Loucy (cell line): Measurements from ENCODE around the gene TMEM45B.
A peak's percentile ranks its signal among the peaks of the same experiment; 100 is the strongest.
"Not testable (repeated sequence)": the region's sequence is repeated elsewhere in the genome, so short reads cannot be mapped to it uniquely, and the experiment has no call there.

Experiments used
- H2AFZ ChIP-seq: fragments of 200-600 bp; sonication (generic); 2 replicates; pipeline ENCODE4 v1.6.0; 2016; ENCODE audit warnings: antibody characterized with exemption, mild to moderate bottlenecking, low read length, moderate library complexity
- H3F3A ChIP-seq: fragments of 200-600 bp; 2 replicates; pipeline ENCODE4 v1.6.0; 2016; ENCODE audit warnings: antibody characterized with exemption, low read depth, mild to moderate bottlenecking
- H3K27me3 ChIP-seq: fragments of 200-600 bp; sonication (generic); 2 replicates; pipeline ENCODE4 v1.6.1; 2014; ENCODE audit warnings: low read length, mild to moderate bottlenecking; ENCODE audit not compliant: insufficient read depth, poor library complexity, severe bottlenecking
- H3K36me3 ChIP-seq: fragments of 200-600 bp; sonication (generic); 2 replicates; pipeline ENCODE4 v1.6.1; 2016; ENCODE audit warnings: low read length; ENCODE audit not compliant: insufficient read depth
- H3K4me1 ChIP-seq: fragments of 200-600 bp; sonication (generic); 2 replicates; pipeline ENCODE4 v1.5.1; 2014; ENCODE audit warnings: low read length, mild to moderate bottlenecking; ENCODE audit not compliant: insufficient read depth, poor library complexity, severe bottlenecking
- H3K4me2 ChIP-seq: fragments of 200-600 bp; sonication (generic); 2 replicates; pipeline ENCODE4 v1.6.0; 2014; ENCODE audit warnings: antibody characterized with exemption, low read length, low read depth, mild to moderate bottlenecking; ENCODE audit not compliant: poor library complexity, severe bottlenecking
- H3K4me3 ChIP-seq: fragments of 200-600 bp; sonication (generic); 2 replicates; pipeline ENCODE4 v1.5.1; 2014; ENCODE audit warnings: low read length, mild to moderate bottlenecking, mixed read lengths; ENCODE audit not compliant: poor library complexity, severe bottlenecking
- H3K79me2 ChIP-seq: fragments of 200-600 bp; sonication (generic); 2 replicates; pipeline ENCODE4 v1.6.1; 2014; ENCODE audit warnings: low read length; ENCODE audit not compliant: insufficient read depth
- H3K9ac ChIP-seq: fragments of 200-600 bp; sonication (generic); 2 replicates; pipeline ENCODE4 v1.6.0; 2014; ENCODE audit warnings: mild to moderate bottlenecking, low read depth, low read length, moderate library complexity; ENCODE audit not compliant: poor library complexity, severe bottlenecking
- H3K9me2 ChIP-seq: fragments of 200-600 bp; sonication (generic); replicated peaks from 2 replicates; pipeline ENCODE4 v1.6.1; 2016; ENCODE audit warnings: low read depth, low read length, mixed read lengths
- H3K9me3 ChIP-seq: fragments of 200-600 bp; sonication (generic); 2 replicates; pipeline ENCODE4 v1.6.1; 2014; ENCODE audit warnings: mild to moderate bottlenecking, antibody characterized with exemption, low read length, low read depth; ENCODE audit not compliant: insufficient read depth
- H4K20me1 ChIP-seq: fragments of 200-600 bp; sonication (generic); 2 replicates; pipeline ENCODE4 v1.6.0; 2014; ENCODE audit warnings: antibody characterized with exemption, low read length, mild to moderate bottlenecking; ENCODE audit not compliant: insufficient read depth, poor library complexity, severe bottlenecking
- CTCF ChIP-seq: fragments of 200-600 bp; sonication (generic); conservative IDR thresholded peaks from 2 replicates; pipeline ENCODE4 v1.5.1; 2014; ENCODE audit warnings: mild to moderate bottlenecking, antibody characterized with exemption, low read length
- EZH2phosphoT487 ChIP-seq: fragments of 200-600 bp; IDR thresholded peaks from 2 replicates; pipeline ENCODE4 v1.6.1; 2018; ENCODE audit warnings: antibody characterized with exemption, mild to moderate bottlenecking, moderate library complexity, borderline replicate concordance

TMEM45B gene

DNA sequence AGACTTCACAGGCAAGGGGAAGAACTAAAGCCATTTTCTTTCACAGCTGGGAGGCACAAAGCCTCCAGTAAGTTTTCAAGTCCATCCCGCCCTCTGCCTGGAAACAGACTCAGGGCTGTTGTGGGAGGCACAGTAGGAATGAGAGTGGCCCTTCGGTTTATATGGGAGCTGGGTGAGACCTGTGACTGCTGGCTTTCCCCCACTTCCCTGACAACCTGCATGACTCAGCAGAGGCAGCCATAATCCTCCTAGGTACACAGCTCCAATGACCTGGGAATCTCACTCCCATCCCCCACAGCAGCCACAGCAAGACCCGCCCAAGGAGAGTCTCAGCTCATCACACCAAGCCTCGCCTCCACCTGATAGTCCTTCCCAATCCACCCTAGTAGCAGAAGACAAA is 12.1 kb upstream of the TMEM45B start:
- Histone ChIP-seq H3K9ac (no peak overlapping the region), H3K27me3 (no peaks in the 10 kb centered on the region), H2AFZ (no peak overlapping the region), H3K4me2 (no peak overlapping the region), H3K9me2 (no peaks in the 10 kb centered on the region), H3K9me3 (peaks cover 6% of the 10 kb centered on the region; the same call in 1 of the 2 replicates), H3F3A (no peaks in the 10 kb centered on the region), H3K4me1 (no peaks in the 10 kb centered on the region), H3K4me3 (no peak overlapping the region), H3K79me2 (no peaks in the 10 kb centered on the region), H3K36me3 (no peaks in the 10 kb centered on the region), H4K20me1 (no peaks in the 10 kb centered on the region)
- no peak for TF ChIP-seq EZH2phosphoT487
- no peak for TF ChIP-seq CTCF

DNA sequence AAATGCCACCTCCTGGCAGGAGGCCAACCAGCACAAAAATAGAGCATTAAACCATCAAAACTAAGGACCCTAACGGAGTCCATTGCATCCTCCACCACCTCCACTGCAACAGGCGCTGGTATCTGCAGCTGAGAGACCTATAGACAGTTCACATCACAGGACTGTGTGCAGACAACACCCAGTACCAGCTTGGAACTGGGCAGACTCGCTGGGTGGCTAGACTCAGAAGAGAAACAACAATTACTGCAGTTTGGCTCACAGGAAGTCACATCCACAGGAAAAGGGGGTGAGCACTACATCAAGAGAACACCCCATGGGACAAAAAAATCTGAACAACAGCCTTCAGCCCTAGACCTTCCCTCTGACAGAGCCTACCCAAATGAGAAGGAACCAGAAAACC is 11.6 kb upstream of the TMEM45B start:
- H3K9me2 ChIP-seq = no peaks in the 10 kb centered on the region
- H3K4me1 ChIP-seq = no peaks in the 10 kb centered on the region
- H3F3A ChIP-seq = no peaks in the 10 kb centered on the region
- H3K4me3 ChIP-seq = no peak overlapping the region
- H4K20me1 ChIP-seq = no peaks in the 10 kb centered on the region
- TF ChIP-seq CTCF (no peak), EZH2phosphoT487 (no peak)
- H3K9me3 ChIP-seq = 0 out of 2 replicates have a peak, but pooled peaks cover 3% of the 10 kb centered on the region
- H3K9ac ChIP-seq = no peak overlapping the region
- no peaks in the 10 kb centered on the region for H3K27me3 ChIP-seq
- H3K79me2 ChIP-seq = no peaks in the 10 kb centered on the region
- H3K36me3 ChIP-seq = no peaks in the 10 kb centered on the region
- H3K4me2 ChIP-seq = no peak overlapping the region
- H2AFZ ChIP-seq = no peak overlapping the region

GRCh38 chr11:129808241-129808640 is 7.4 kb upstream of the TMEM45B start:
- H3K27me3 ChIP-seq, H3F3A ChIP-seq, H3K4me3 ChIP-seq, H3K9me2 ChIP-seq, H3K9ac ChIP-seq, H3K79me2 ChIP-seq, H3K4me2 ChIP-seq, H4K20me1 ChIP-seq, H2AFZ ChIP-seq, H3K36me3 ChIP-seq, H3K4me1 ChIP-seq, H3K9me3 ChIP-seq: not testable (repeated sequence)

DNA sequence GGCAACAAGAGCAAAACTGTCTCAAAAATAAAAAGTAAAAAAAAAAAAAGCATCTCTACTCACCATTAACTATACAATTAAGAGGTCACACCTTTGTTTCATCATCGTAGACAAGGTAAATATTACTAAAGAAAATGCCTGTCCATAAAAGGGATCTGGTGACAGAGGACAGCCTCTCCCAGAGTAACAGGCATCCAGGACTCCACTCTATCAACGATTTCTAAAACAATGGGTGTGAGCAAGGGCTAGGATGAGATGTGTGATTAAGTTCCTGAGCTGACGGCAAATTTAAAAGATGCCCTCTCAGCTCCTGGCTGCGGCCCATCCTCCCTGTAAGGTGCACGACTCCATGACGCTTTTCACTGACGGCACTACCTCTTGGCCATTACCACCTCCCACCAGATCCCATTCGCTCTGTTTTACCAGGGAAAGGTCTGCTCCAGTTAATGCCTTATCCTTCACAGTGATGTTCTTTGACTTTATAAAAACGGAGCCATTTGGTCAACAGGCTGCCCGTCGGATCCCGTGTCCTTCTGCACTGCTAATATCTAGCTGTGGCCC is 2.3 kb upstream of the TMEM45B start:
- TF ChIP-seq EZH2phosphoT487 (no peak), CTCF (no peak)
- Histone ChIP-seq H3K79me2 (no peaks in the 10 kb centered on the region), H2AFZ (no peak overlapping the region), H3K4me2 (peak overlapping the region; percentile 55), H3K9me2 (no peaks in the 10 kb centered on the region), H3K36me3 (no peaks in the 10 kb centered on the region), H3K4me3 (peak overlapping the region; percentile 68), H4K20me1 (no peaks in the 10 kb centered on the region), H3K9me3 (no peaks in the 10 kb centered on the region), H3K27me3 (no peaks in the 10 kb centered on the region), H3K9ac (no peak overlapping the region), H3K4me1 (no peaks in the 10 kb centered on the region), H3F3A (no peaks in the 10 kb centered on the region)
